A172 (cell line): ENCODE measurements around the gene DOCK9. TPM values are rescaled to one million over a fixed set of nuclear protein-coding genes. Genes with fewer than 3 reads are reported as not detected.

Experiments used
- DNase-seq: peaks from one replicate; pipeline ENCODE4 v3.0.0-alpha.2; 2015; ENCODE audit warnings: low spot score
- total RNA-seq: library from RNA; depleted of rRNA; stranded (reverse); fragments of >200 nt; shearing (Covaris generic); gene quantifications from 2 replicates; pipeline ENCODE4 v1.2.3, GENCODE V29; 2014; rRNA removed

DOCK9 gene
- 51.0 and 153 TPM in 2 replicates for total RNA-seq

- peak; percentile 80 for DNase-seq
Observed at GRCh38 chr13:98977568-98978265, at the start of gene DOCK9. Gene DOCK9, minus strand, starts transcription at chr13:98978064. Its CDS starts 155 bp downstream, at chr13:98977909.

- DNase-seq, result peak; percentile 63
Observed at GRCh38 chr13:99027260-99027659, 49.4 kb upstream of the DOCK9 start.

GRCh38 chr13:99022941-99023340 lies 45.1 kb upstream of the DOCK9 start:
- no peak for DNase-seq

GRCh38 chr13:99018418-99019180 lies 40.7 kb upstream of the DOCK9 start:
- DNase-seq, result peak; percentile 65

- DNase-seq, result no peak
Observed at GRCh38 chr13:99015606-99016490, 38.0 kb upstream of the DOCK9 start.

- DNase-seq, result no peak
Observed at GRCh38 chr13:99014522-99014921, 36.7 kb upstream of the DOCK9 start.

- DNase-seq, result no peak
Observed at GRCh38 chr13:99013951-99014350, 36.1 kb upstream of the DOCK9 start.

- DNase-seq, result no peak
Observed at GRCh38 chr13:99012539-99012938, 34.7 kb upstream of the DOCK9 start.

GRCh38 chr13:99009987-99010551 lies 32.2 kb upstream of the DOCK9 start:
- no peak for DNase-seq

GRCh38 chr13:99008577-99008976 lies 30.7 kb upstream of the DOCK9 start:
- DNase-seq, result no peak

- no peak for DNase-seq
Observed at GRCh38 chr13:99007414-99007986, 29.6 kb upstream of the DOCK9 start.

GRCh38 chr13:99005609-99006008 lies 27.7 kb upstream of the DOCK9 start:
- peak; percentile 33 for DNase-seq

- DNase-seq, result no peak
Observed at GRCh38 chr13:99004978-99005377, 27.1 kb upstream of the DOCK9 start.

GRCh38 chr13:99003851-99004471 lies 26.1 kb upstream of the DOCK9 start:
- DNase-seq, result no peak

GRCh38 chr13:99003186-99003585 lies 25.3 kb upstream of the DOCK9 start:
- DNase-seq, result no peak

GRCh38 chr13:99002172-99002710 lies 24.4 kb upstream of the DOCK9 start:
- no peak for DNase-seq

GRCh38 chr13:99000137-99000536 lies 22.3 kb upstream of the DOCK9 start:
- no peak for DNase-seq

- no peak for DNase-seq
Observed at GRCh38 chr13:98999639-98999952, 21.7 kb upstream of the DOCK9 start.

- peak; percentile 86 for DNase-seq
Observed at GRCh38 chr13:98998831-98999638, 21.2 kb upstream of the DOCK9 start.
